Kasumi-1 (cell line): ENCODE results near the gene AFDN.

Experiments used
- DNase-seq, 2 experiments: peaks; one replicate each; lab custom pipeline; 2025; lab: John Stamatoyannopoulos, UW

AFDN gene

GRCh38 chr6:167819576-167819975 lies 7.1 kb upstream of the AFDN start:
- DNase-seq, result no peak

GRCh38 chr6:167820681-167821080 lies 6.0 kb upstream of the AFDN start:
- no peak for DNase-seq

- DNase-seq, result no peak
Observed at GRCh38 chr6:167824591-167825331, 1.9 kb upstream of the AFDN start.

GRCh38 chr6:167825332-167826229 lies 1.1 kb upstream of the AFDN start:
- DNase-seq, result no peak

- peak in 1 of 2 experiments; percentile 26 for DNase-seq
Observed at GRCh38 chr6:167826230-167826895, 348 bp upstream of the AFDN start.

- peak; percentile 8 to 17 for DNase-seq
Observed at GRCh38 chr6:167827583-167828324, 1.0 kb downstream of the AFDN start.

GRCh38 chr6:167828325-167828956 lies 1.7 kb downstream of the AFDN start:
- no peak for DNase-seq

GRCh38 chr6:167829513-167829912 lies 2.8 kb downstream of the AFDN start:
- no peak for DNase-seq

- no peak for DNase-seq
Observed at GRCh38 chr6:167831281-167831828, 4.6 kb downstream of the AFDN start.

- DNase-seq, result no peak
Observed at GRCh38 chr6:167832497-167833395, 6.0 kb downstream of the AFDN start.

GRCh38 chr6:167833396-167833763 lies 6.7 kb downstream of the AFDN start:
- no peak for DNase-seq

GRCh38 chr6:167835260-167835659 lies 8.5 kb downstream of the AFDN start:
- DNase-seq, result no peak

- DNase-seq, result no peak
Observed at GRCh38 chr6:167836721-167837120, 10.0 kb downstream of the AFDN start.

GRCh38 chr6:167838207-167838748 lies 11.6 kb downstream of the AFDN start:
- DNase-seq, result no peak

- no peak for DNase-seq
Observed at GRCh38 chr6:167839343-167839742, 12.6 kb downstream of the AFDN start.

GRCh38 chr6:167839755-167840154 lies 13.0 kb downstream of the AFDN start:
- DNase-seq, result no peak

GRCh38 chr6:167840160-167840525 lies 13.4 kb downstream of the AFDN start:
- no peak for DNase-seq

- DNase-seq, result no peak
Observed at GRCh38 chr6:167840526-167841179, 13.9 kb downstream of the AFDN start.

GRCh38 chr6:167841981-167842380 lies 15.3 kb downstream of the AFDN start:
- DNase-seq, result no peak
